PC-9 (cell line): ENCODE measurements around the gene GPRIN3. TPM values are rescaled to one million over a fixed set of nuclear protein-coding genes. Genes with fewer than 3 reads are reported as not detected.

Source experiments
- BruUV-seq: library from RNA; stranded (reverse); fragments of 400-500 nt; replicated peaks from 2 replicates; lab custom pipeline; 2021; lab: Mats Ljungman, UMichigan
- CTCF ChIA-PET: fragments of 300-600 bp; sonication (Branson Sonifier 250); formaldehyde crosslinking; loops from one replicate; lab custom pipeline; 2022; ENCODE audit warnings: antibody characterized with exemption; lab: Charles Lee
- POLR2A ChIA-PET: fragments of 300-600 bp; sonication (Branson Sonifier 250); formaldehyde crosslinking; loops from one replicate; lab custom pipeline; 2022; ENCODE audit warnings: antibody characterized with exemption; ENCODE audit not compliant: unreplicated experiment; lab: Charles Lee
- DNase-seq, 2 experiments: peaks; one replicate each; pipeline versions ENCODE4 v3.0.0 to v3.0.0-alpha.2; 2015 to 2022; ENCODE audit warnings: mixed read lengths in 1 of 2
- H2AFZ ChIP-seq: fragments of 200-600 bp; sonication (generic); 2 replicates; pipeline ENCODE4 v1.8.1; 2017; ENCODE audit warnings: antibody characterized with exemption
- H3F3A ChIP-seq: fragments of 200-600 bp; sonication (generic); 2 replicates; pipeline ENCODE4 v1.8.1; 2017; ENCODE audit warnings: antibody characterized with exemption, mild to moderate bottlenecking, low read depth; ENCODE audit not compliant: insufficient read depth
- H3K27ac ChIP-seq: fragments of 200-600 bp; sonication (generic); 2 replicates; pipeline ENCODE4 v1.6.1; 2016; ENCODE audit warnings: mixed run types
- H3K27me3 ChIP-seq: fragments of 200-600 bp; sonication (generic); 2 replicates; pipeline ENCODE4 v1.6.1; 2016; ENCODE audit warnings: low read depth, mixed run types; ENCODE audit not compliant: insufficient read depth
- H3K36me3 ChIP-seq: fragments of 200-600 bp; sonication (generic); 2 replicates; pipeline ENCODE4 v1.6.1; 2016; ENCODE audit warnings: low read depth, mixed run types
- H3K4me1 ChIP-seq: fragments of 200-600 bp; sonication (generic); replicated peaks from 2 replicates; pipeline ENCODE4 v1.6.1; 2016; ENCODE audit warnings: mixed run types; ENCODE audit not compliant: insufficient read depth
- H3K4me2 ChIP-seq: fragments of 200-600 bp; sonication (generic); 2 replicates; pipeline ENCODE4 v1.6.1; 2017; ENCODE audit warnings: mixed run types
- H3K4me3 ChIP-seq: fragments of 200-600 bp; sonication (generic); 2 replicates; pipeline ENCODE4 v1.6.1; 2016; ENCODE audit warnings: mixed run types
- H3K79me2 ChIP-seq: fragments of 200-600 bp; sonication (generic); 2 replicates; pipeline ENCODE4 v1.6.1; 2017; ENCODE audit warnings: low read depth, mixed run types
- H3K9me2 ChIP-seq: fragments of 200-600 bp; sonication (generic); 2 replicates; pipeline ENCODE4 v1.8.1; 2017; ENCODE audit warnings: mild to moderate bottlenecking; ENCODE audit not compliant: insufficient read depth
- H3K9me3 ChIP-seq: fragments of 200-600 bp; sonication (generic); 2 replicates; pipeline ENCODE4 v1.8.1; 2016; ENCODE audit warnings: low read depth; ENCODE audit not compliant: insufficient read depth
- H4K20me1 ChIP-seq: fragments of 200-600 bp; sonication (generic); 2 replicates; pipeline ENCODE4 v1.8.1; 2017; ENCODE audit not compliant: insufficient read depth
- EZH2 ChIP-seq: fragments of 200-600 bp; sonication (generic); IDR thresholded peaks from 2 replicates; pipeline ENCODE4 v1.8.0; 2017; ENCODE audit warnings: antibody characterized with exemption, low read depth
- intact Hi-C: fragments of 100-400 bp; cut with micrococcal nuclease; formaldehyde crosslinking; loops from one replicate; pipeline ENCODE4 v1.10.0; 2022; ENCODE audit not compliant: unreplicated experiment
- total RNA-seq: library from RNA; stranded (reverse); gene quantifications from 2 replicates; pipeline ENCODE4 v1.2.3, GENCODE V29; 2021
- TF ChIP-seq, protein P1 (sequence below): fragments of 200-600 bp; sonication (generic); conservative IDR thresholded peaks from 2 replicates; pipeline ENCODE4 v1.6.1; 2017; ENCODE audit warnings: mixed run types, antibody characterized with exemption, mild to moderate bottlenecking, moderate library complexity

Gene GPRIN3
- total RNA-seq, 1 experiment from 2014 or later = 0.02 TPM

- CTCF ChIA-PET = no interaction called here
- BruUV-seq = no TSS peak
- no peaks in the 10 kb centered on the region for H3K36me3 ChIP-seq
Observed at GRCh38 chr4:89221167-89221867, 86.3 kb downstream of the GPRIN3 start.

DNA sequence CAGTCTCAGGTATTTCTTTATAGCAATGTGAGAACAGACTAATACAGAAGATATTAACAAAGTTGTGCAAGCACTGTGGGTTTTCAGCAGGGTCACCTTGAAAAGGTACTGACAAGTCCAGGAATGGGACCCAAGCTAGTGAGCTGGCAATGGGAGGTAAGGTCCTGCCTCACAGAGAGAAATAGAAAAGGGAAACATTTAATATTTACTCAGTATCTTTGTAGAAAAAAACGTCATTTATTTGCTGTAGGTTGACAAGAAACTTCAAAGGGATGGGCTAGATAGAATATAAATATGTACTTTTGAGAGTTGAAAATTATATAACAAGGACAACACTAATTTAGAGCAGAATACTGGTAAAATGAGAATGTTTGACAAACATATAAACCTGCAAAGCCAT is 89.0 kb downstream of the GPRIN3 start:
- Histone ChIP-seq H4K20me1 (no peaks in the 10 kb centered on the region), H3K36me3 (no peaks in the 10 kb centered on the region), H3K4me3 (no peak overlapping the region), H3K9me2 (no peaks in the 10 kb centered on the region), H3K4me1 (peaks cover 7% of the 10 kb centered on the region), H3K27ac (no peak overlapping the region), H3K9me3 (no peaks in the 10 kb centered on the region), H3F3A (no peaks in the 10 kb centered on the region), H3K4me2 (no peak overlapping the region), H3K27me3 (no peaks in the 10 kb centered on the region), H2AFZ (no peak overlapping the region), H3K79me2 (no peaks in the 10 kb centered on the region)
- intact Hi-C loops = no loop called here
- no TSS peak for BruUV-seq
- DNase-seq = no peak
- TF ChIP-seq EZH2 = no peak
- TF ChIP-seq, protein P1, sequence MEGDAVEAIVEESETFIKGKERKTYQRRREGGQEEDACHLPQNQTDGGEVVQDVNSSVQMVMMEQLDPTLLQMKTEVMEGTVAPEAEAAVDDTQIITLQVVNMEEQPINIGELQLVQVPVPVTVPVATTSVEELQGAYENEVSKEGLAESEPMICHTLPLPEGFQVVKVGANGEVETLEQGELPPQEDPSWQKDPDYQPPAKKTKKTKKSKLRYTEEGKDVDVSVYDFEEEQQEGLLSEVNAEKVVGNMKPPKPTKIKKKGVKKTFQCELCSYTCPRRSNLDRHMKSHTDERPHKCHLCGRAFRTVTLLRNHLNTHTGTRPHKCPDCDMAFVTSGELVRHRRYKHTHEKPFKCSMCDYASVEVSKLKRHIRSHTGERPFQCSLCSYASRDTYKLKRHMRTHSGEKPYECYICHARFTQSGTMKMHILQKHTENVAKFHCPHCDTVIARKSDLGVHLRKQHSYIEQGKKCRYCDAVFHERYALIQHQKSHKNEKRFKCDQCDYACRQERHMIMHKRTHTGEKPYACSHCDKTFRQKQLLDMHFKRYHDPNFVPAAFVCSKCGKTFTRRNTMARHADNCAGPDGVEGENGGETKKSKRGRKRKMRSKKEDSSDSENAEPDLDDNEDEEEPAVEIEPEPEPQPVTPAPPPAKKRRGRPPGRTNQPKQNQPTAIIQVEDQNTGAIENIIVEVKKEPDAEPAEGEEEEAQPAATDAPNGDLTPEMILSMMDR = no peak
- ChIA-PET POLR2A (no interaction called here), CTCF (no interaction called here)

More at GRCh38 chr4:89221167-89221867, 86.3 kb downstream of the GPRIN3 start:
- no peak overlapping the region for H2AFZ ChIP-seq
- POLR2A ChIA-PET = interaction anchor here (0.6 kb wide), 1 partner anchor 1306 kb away, joined by 3 read pairs; no protein-coding TSS in a partner anchor
- DNase-seq = no peak
- no peak for TF ChIP-seq EZH2
- TF ChIP-seq, protein P1 = no peak
- no peak overlapping the region for H3K4me3 ChIP-seq
- no peaks in the 10 kb centered on the region for H3K9me2 ChIP-seq
- no peaks in the 10 kb centered on the region for H3F3A ChIP-seq
- H3K79me2 ChIP-seq = no peaks in the 10 kb centered on the region
- no peak overlapping the region for H3K4me2 ChIP-seq
- H3K27ac ChIP-seq = no peak overlapping the region
- H3K27me3 ChIP-seq = no peaks in the 10 kb centered on the region
- H3K4me1 ChIP-seq = peaks cover 7% of the 10 kb centered on the region
- intact Hi-C loops = loop anchor here (10.0 kb wide), 1 partner anchor 1073 kb away; no protein-coding TSS in a partner anchor
- no peaks in the 10 kb centered on the region for H3K9me3 ChIP-seq
- H4K20me1 ChIP-seq = no peaks in the 10 kb centered on the region

DNA sequence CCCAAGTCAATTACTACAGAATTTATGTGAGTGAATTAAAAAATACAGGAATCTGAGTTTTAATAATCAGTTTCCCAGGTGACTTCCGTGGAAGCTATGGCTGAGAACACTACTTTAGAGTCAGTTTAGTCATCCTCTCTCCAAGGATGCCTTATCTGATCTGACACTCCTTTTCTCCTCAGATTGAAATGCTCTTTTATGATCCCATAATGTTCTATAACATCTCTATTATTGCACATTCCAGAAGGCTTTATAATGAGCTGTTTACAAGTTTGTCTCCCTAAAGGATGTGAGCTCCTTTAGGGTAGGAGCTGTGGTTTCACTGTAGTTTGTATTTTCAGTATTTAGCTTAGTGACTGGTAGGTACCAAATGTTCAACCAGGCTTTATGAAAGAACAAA is 90.0 kb downstream of the GPRIN3 start:
- no peaks in the 10 kb centered on the region for H3K9me2 ChIP-seq

More for the DNA sequence above, 90.0 kb downstream of the GPRIN3 start:
- TF ChIP-seq EZH2 = no peak
- TF ChIP-seq, protein P1 = no peak
- Histone ChIP-seq H3K27ac (no peak overlapping the region), H3K36me3 (no peaks in the 10 kb centered on the region), H3K9me3 (no peaks in the 10 kb centered on the region), H3K79me2 (no peaks in the 10 kb centered on the region), H4K20me1 (no peaks in the 10 kb centered on the region), H3K4me2 (no peak overlapping the region), H3F3A (no peaks in the 10 kb centered on the region), H3K27me3 (no peaks in the 10 kb centered on the region), H3K4me3 (no peak overlapping the region), H2AFZ (no peak overlapping the region), H3K4me1 (peaks cover 7% of the 10 kb centered on the region)
- DNase-seq = no peak
- intact Hi-C loops = no loop called here
- POLR2A ChIA-PET = interaction anchor here (0.7 kb wide), 1 partner anchor 335 kb away, joined by 3 read pairs; no protein-coding TSS in a partner anchor
- CTCF ChIA-PET = no interaction called here
- BruUV-seq = no TSS peak
